ENCODE measurements around the gene EDC4. TPM values are rescaled to one million over a fixed set of nuclear protein-coding genes. Genes with fewer than 3 reads are reported as not detected.

The EDC4 gene
- total and polyA plus RNA-seq, 9 of the 15 experiments (the other 6 are each of a cell fraction or from before 2014, with no cell fraction given), result 1.1 to 131 (median 74.0) TPM

GRCh38 chr16:67892899-67893742 lies 20.3 kb downstream of the EDC4 start, which contains the start of gene PSKH1 (continued):
- TF ChIP-seq ZC3H11A (IDR thresholded peaks at IDR 0.05; ENCODE audit: low read depth, low read length) (no peak), PYGO2 (tag; IDR thresholded peaks at IDR 0.05) (no peak), KLF13 (tag; IDR thresholded peaks at IDR 0.05; ENCODE audit: borderline replicate concordance, low read depth) (no peak), ARID1B (IDR thresholded peaks at IDR 0.05) (no peak), POLR2AphosphoS5 (IDR thresholded peaks at IDR 0.05; ENCODE audit: control insufficient read depth, insufficient read depth, low read depth, low read length) (peak; percentile 62), ZNF224 (CRISPR knock-in tag; IDR thresholded peaks at IDR 0.05) (no peak), ZSCAN29 (IDR thresholded peaks at IDR 0.05) (no peak), HNRNPH1 (optimal IDR thresholded peaks at IDR 0.05; ENCODE audit: low read depth, low read length) (no peak), CSDE1 (IDR thresholded peaks at IDR 0.05) (peak in 1 of 2 experiments; percentile 50; a peak in 1 of 4 replicates), ZZZ3 (IDR thresholded peaks at IDR 0.05) (no peak), OTX1 (CRISPR knock-in tag; IDR thresholded peaks at IDR 0.05) (no peak), SIN3A (IDR thresholded peaks at IDR 0.05; ENCODE audit: borderline replicate concordance in 2 of 2, control insufficient read depth in 1 of 2, low read depth in 2 of 2, low read length in 2 of 2) (peak in 1 of 2 experiments; percentile 51; a peak in 1 of 4 replicates), HDAC1 (IDR thresholded peaks at IDR 0.05) (peak in 1 of 2 experiments; percentile 79; a peak in 2 of 4 replicates), ZEB2 (IDR thresholded peaks at IDR 0.05) (no peak), ZNF57 (CRISPR knock-in tag; IDR thresholded peaks at IDR 0.05) (no peak), BCOR (IDR thresholded peaks at IDR 0.05) (no peak), ZNF644 (tag; IDR thresholded peaks at IDR 0.05; ENCODE audit: low read depth) (no peak), ZBTB33 (CRISPR knock-in tag; IDR thresholded peaks at IDR 0.05) (no peak), NRF1 (conservative IDR thresholded peaks at IDR 0.05 in 1 of 2, IDR thresholded peaks at IDR 0.05 in 1 of 2) (peak in 1 of 2 experiments; percentile 35; a peak in 1 of 4 replicates), ZNF41 (CRISPR knock-in tag; conservative IDR thresholded peaks at IDR 0.05) (no peak), MAFG (tag; conservative IDR thresholded peaks at IDR 0.05) (no peak), CREM (IDR thresholded peaks at IDR 0.05; ENCODE audit: low read depth) (peak; percentile 98), ZKSCAN1 (IDR thresholded peaks at IDR 0.05; ENCODE audit: low read depth, low read length) (no peak), DDX20 (tag; IDR thresholded peaks at IDR 0.05; ENCODE audit: low read depth) (no peak), ZBTB1 (CRISPR knock-in tag; IDR thresholded peaks at IDR 0.05; ENCODE audit: borderline replicate concordance, low read depth) (peak; percentile 48; the same call in 1 of the 2 replicates), RFX1 (IDR thresholded peaks at IDR 0.05) (no peak)
- TF ChIP-seq, protein P1, sequence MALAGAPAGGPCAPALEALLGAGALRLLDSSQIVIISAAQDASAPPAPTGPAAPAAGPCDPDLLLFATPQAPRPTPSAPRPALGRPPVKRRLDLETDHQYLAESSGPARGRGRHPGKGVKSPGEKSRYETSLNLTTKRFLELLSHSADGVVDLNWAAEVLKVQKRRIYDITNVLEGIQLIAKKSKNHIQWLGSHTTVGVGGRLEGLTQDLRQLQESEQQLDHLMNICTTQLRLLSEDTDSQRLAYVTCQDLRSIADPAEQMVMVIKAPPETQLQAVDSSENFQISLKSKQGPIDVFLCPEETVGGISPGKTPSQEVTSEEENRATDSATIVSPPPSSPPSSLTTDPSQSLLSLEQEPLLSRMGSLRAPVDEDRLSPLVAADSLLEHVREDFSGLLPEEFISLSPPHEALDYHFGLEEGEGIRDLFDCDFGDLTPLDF (CRISPR knock-in tag; IDR thresholded peaks at IDR 0.05), result 0 out of 2 replicates have a peak, but pooled peaks have one; percentile 35
- TF ChIP-seq, protein P2, sequence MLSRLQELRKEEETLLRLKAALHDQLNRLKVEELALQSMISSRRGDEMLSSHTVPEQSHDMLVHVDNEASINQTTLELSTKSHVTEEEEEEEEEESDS (CRISPR knock-in tag; IDR thresholded peaks at IDR 0.05), result no peak
